ENCODE measurements around the gene PRR22. TPM values are rescaled to one million over a fixed set of nuclear protein-coding genes. Genes with fewer than 3 reads are reported as not detected.

PRR22 gene
- total RNA-seq, 2 donors from 2014 or later, result 4.6 to 4.7 TPM

- DNase-seq (no peak), ATAC-seq (replicated peaks in 1 of 2) (no peak)
- Mint-ChIP-seq H3K4me3 (no peak overlapping the region), H3K4me1 (ENCODE audit: low read depth) (peaks cover 8% of the 10 kb centered on the region), H3K9me3 (no peaks in the 10 kb centered on the region), H3K36me3 (ENCODE audit: insufficient read depth in 2 of 2) (peaks cover 0 to 2% of the 10 kb centered on the region in 2 donors), H3K27me3 (ENCODE audit: low read depth) (no peaks in the 10 kb centered on the region), H3K27ac (no peak overlapping the region)
These were observed 39.2 kb upstream of the PRR22 start for GRCh38 chr19:5823579-5824281.

- ATAC-seq (replicated peaks in 1 of 2) (no peak), DNase-seq (no peak)
- Mint-ChIP-seq H3K27me3 (ENCODE audit: low read depth) (no peaks in the 10 kb centered on the region), H3K4me3 (no peak overlapping the region), H3K27ac (no peak overlapping the region), H3K9me3 (no peaks in the 10 kb centered on the region), H3K36me3 (ENCODE audit: insufficient read depth in 2 of 2) (no peaks in the 10 kb centered on the region), H3K4me1 (ENCODE audit: low read depth) (peaks cover 8% of the 10 kb centered on the region)
These were observed 37.8 kb upstream of the PRR22 start for GRCh38 chr19:5822181-5822844.

GRCh38 chr19:5821521-5822180 lies 37.1 kb upstream of the PRR22 start:
- Mint-ChIP-seq H3K27me3 (ENCODE audit: low read depth) (peaks cover 6% of the 10 kb centered on the region), H3K4me1 (ENCODE audit: low read depth) (peaks cover 3% of the 10 kb centered on the region), H3K27ac (no peak overlapping the region), H3K36me3 (ENCODE audit: insufficient read depth in 2 of 2) (no peaks in the 10 kb centered on the region), H3K9me3 (no peaks in the 10 kb centered on the region), H3K4me3 (no peak overlapping the region)
- ATAC-seq (replicated peaks in 1 of 2) (no peak), DNase-seq (no peak)

GRCh38 chr19:5820785-5821184 lies 36.2 kb upstream of the PRR22 start:
- H3K9me3 Mint-ChIP-seq, result no peaks in the 10 kb centered on the region
- no peak overlapping the region for H3K4me3 Mint-ChIP-seq
- peaks cover 9% of the 10 kb centered on the region for H3K27me3 Mint-ChIP-seq (ENCODE audit: low read depth)
- no peaks in the 10 kb centered on the region for H3K4me1 Mint-ChIP-seq (ENCODE audit: low read depth)
- no peak for ATAC-seq (replicated peaks in 1 of 2)
- H3K36me3 Mint-ChIP-seq (ENCODE audit: insufficient read depth in 2 of 2), result no peaks in the 10 kb centered on the region
- DNase-seq, result no peak
- H3K27ac Mint-ChIP-seq, result no peak overlapping the region

GRCh38 chr19:5818594-5818993 lies 34.0 kb upstream of the PRR22 start:
- no peaks in the 10 kb centered on the region for H3K9me3 Mint-ChIP-seq
- H3K4me1 Mint-ChIP-seq (ENCODE audit: low read depth), result no peaks in the 10 kb centered on the region
- no peak overlapping the region for H3K27ac Mint-ChIP-seq
- no peak for DNase-seq
- no peak for ATAC-seq (replicated peaks in 1 of 2)
- H3K36me3 Mint-ChIP-seq (ENCODE audit: insufficient read depth in 2 of 2), result no peaks in the 10 kb centered on the region
- H3K27me3 Mint-ChIP-seq (ENCODE audit: low read depth), result peaks cover 9% of the 10 kb centered on the region
- H3K4me3 Mint-ChIP-seq, result no peak overlapping the region

- no peak for DNase-seq
- ATAC-seq (replicated peaks in 1 of 2), result no peak
- Mint-ChIP-seq H3K4me3 (no peak overlapping the region), H3K4me1 (ENCODE audit: low read depth) (no peaks in the 10 kb centered on the region), H3K36me3 (ENCODE audit: insufficient read depth in 2 of 2) (no peaks in the 10 kb centered on the region), H3K27me3 (ENCODE audit: low read depth) (peaks cover 9% of the 10 kb centered on the region), H3K9me3 (no peaks in the 10 kb centered on the region), H3K27ac (no peak overlapping the region)
These were observed 32.7 kb upstream of the PRR22 start for GRCh38 chr19:5817218-5817617.

GRCh38 chr19:5814852-5815246 lies 30.3 kb upstream of the PRR22 start:
- Mint-ChIP-seq H3K27me3 (ENCODE audit: low read depth) (peaks cover 9% of the 10 kb centered on the region), H3K36me3 (ENCODE audit: insufficient read depth in 2 of 2) (no peaks in the 10 kb centered on the region), H3K4me3 (no peak overlapping the region), H3K4me1 (ENCODE audit: low read depth) (no peaks in the 10 kb centered on the region), H3K9me3 (no peaks in the 10 kb centered on the region), H3K27ac (no peak overlapping the region)
- DNase-seq (no peak), ATAC-seq (replicated peaks in 1 of 2) (no peak)

GRCh38 chr19:5814123-5814851 lies 29.7 kb upstream of the PRR22 start:
- no peak for ATAC-seq (replicated peaks in 1 of 2)
- no peak overlapping the region for H3K4me3 Mint-ChIP-seq
- no peaks in the 10 kb centered on the region for H3K36me3 Mint-ChIP-seq (ENCODE audit: insufficient read depth in 2 of 2)
- H3K4me1 Mint-ChIP-seq (ENCODE audit: low read depth), result no peaks in the 10 kb centered on the region
- H3K9me3 Mint-ChIP-seq, result no peaks in the 10 kb centered on the region
- no peak for DNase-seq
- peaks cover 9% of the 10 kb centered on the region for H3K27me3 Mint-ChIP-seq (ENCODE audit: low read depth)
- no peak overlapping the region for H3K27ac Mint-ChIP-seq

GRCh38 chr19:5811117-5811516 lies 26.6 kb upstream of the PRR22 start:
- no peak for DNase-seq
- Mint-ChIP-seq H3K4me3 (no peak overlapping the region), H3K36me3 (ENCODE audit: insufficient read depth in 2 of 2) (no peaks in the 10 kb centered on the region), H3K27ac (no peak overlapping the region), H3K4me1 (ENCODE audit: low read depth) (no peaks in the 10 kb centered on the region), H3K9me3 (no peaks in the 10 kb centered on the region), H3K27me3 (ENCODE audit: low read depth) (peaks cover 7% of the 10 kb centered on the region)
- no peak for ATAC-seq (replicated peaks in 1 of 2)

- no peak for DNase-seq
- peaks cover under 1% of the 10 kb centered on the region for H3K4me1 Mint-ChIP-seq (ENCODE audit: low read depth)
- H3K27ac Mint-ChIP-seq, result peak overlapping the region; percentile 8
- no peaks in the 10 kb centered on the region for H3K9me3 Mint-ChIP-seq
- no peaks in the 10 kb centered on the region for H3K36me3 Mint-ChIP-seq (ENCODE audit: insufficient read depth in 2 of 2)
- peaks cover 8% of the 10 kb centered on the region for H3K27me3 Mint-ChIP-seq (ENCODE audit: low read depth)
- no peak overlapping the region for H3K4me3 Mint-ChIP-seq
- no peak for ATAC-seq (replicated peaks in 1 of 2)
These were observed 24.9 kb upstream of the PRR22 start for GRCh38 chr19:5809469-5809868.

GRCh38 chr19:5809053-5809452 lies 24.5 kb upstream of the PRR22 start:
- H3K9me3 Mint-ChIP-seq, result no peaks in the 10 kb centered on the region
- H3K4me3 Mint-ChIP-seq, result no peak overlapping the region
- DNase-seq (no peak), ATAC-seq (replicated peaks in 1 of 2) (no peak)
- H3K27me3 Mint-ChIP-seq (ENCODE audit: low read depth), result peaks cover 12% of the 10 kb centered on the region
- H3K36me3 Mint-ChIP-seq (ENCODE audit: insufficient read depth in 2 of 2), result no peaks in the 10 kb centered on the region
- H3K4me1 Mint-ChIP-seq (ENCODE audit: low read depth), result peaks cover 5% of the 10 kb centered on the region
- H3K27ac Mint-ChIP-seq, result no peak overlapping the region

GRCh38 chr19:5808120-5808816 lies 23.7 kb upstream of the PRR22 start:
- Mint-ChIP-seq H3K36me3 (ENCODE audit: insufficient read depth in 2 of 2) (no peaks in the 10 kb centered on the region), H3K9me3 (no peaks in the 10 kb centered on the region), H3K27me3 (ENCODE audit: low read depth) (peaks cover 13% of the 10 kb centered on the region), H3K27ac (no peak overlapping the region), H3K4me1 (ENCODE audit: low read depth) (peaks cover 13% of the 10 kb centered on the region), H3K4me3 (no peak overlapping the region)
- DNase-seq (no peak), ATAC-seq (replicated peaks in 1 of 2) (no peak)

- DNase-seq, result no peak
- Mint-ChIP-seq H3K27ac (no peak overlapping the region), H3K9me3 (no peaks in the 10 kb centered on the region), H3K4me1 (ENCODE audit: low read depth) (peaks cover 24% of the 10 kb centered on the region), H3K4me3 (no peak overlapping the region), H3K36me3 (ENCODE audit: insufficient read depth in 2 of 2) (no peaks in the 10 kb centered on the region), H3K27me3 (ENCODE audit: low read depth) (peaks cover 16% of the 10 kb centered on the region)
- no peak for ATAC-seq (replicated peaks in 1 of 2)
These were observed 22.4 kb upstream of the PRR22 start for GRCh38 chr19:5806905-5807304.

All from activated T-cell treated with anti-CD3 and anti-CD28 coated beads, Interleukin-2, amount 50 U/mL, for 72 hours (primary cell).